ENCODE results near the gene AFDN. TPM values are rescaled to one million over a fixed set of nuclear protein-coding genes. Genes with fewer than 3 reads are reported as not detected.

Gene AFDN
- total and polyA plus RNA-seq, 2 of the 8 experiments (the other 6 are each of a cell fraction or from before 2014, with no cell fraction given) = 53.4 to 192 TPM

DNA sequence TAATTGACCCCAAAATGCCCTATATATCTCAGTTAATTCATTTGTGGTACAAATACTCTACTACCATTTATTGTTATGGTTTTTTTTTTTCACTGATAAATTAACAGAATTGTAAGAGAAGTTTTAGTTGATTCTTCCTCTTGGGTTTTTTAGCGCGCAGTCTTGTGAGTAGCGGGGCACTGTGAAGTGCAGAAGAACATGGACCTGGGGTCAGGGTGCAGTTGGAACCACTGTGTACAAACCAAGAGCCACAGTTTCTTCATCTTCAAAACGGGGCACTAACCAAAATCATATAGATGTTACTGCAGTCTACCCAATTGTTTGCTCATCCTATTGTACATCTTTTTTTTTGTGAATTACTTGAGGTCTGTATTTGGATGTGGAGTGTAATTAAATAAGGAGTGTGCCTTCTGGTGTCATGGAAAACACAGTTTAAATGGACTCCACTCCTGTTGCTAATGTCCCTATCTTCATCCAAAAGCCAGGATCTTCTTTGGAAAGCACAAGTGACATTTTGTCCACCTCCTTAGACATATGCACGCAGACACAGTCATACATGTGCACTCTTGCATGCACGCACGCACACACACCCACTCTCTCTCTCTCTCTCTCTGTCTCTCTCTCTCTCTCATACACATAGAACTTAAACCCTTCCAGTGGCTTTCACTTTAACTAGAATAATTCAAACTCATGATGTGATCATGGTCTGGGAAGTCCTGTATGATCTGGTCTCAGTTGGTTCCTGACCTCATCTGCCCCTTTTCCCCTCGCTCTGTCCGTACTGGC lies 51.5 kb downstream of the AFDN start:
- H3K4me3 ChIP-seq (ENCODE audit: extremely low read depth in 1 of 4, insufficient read depth in 2 of 4, low read depth in 3 of 4, low read length in 4 of 4) = no peak overlapping the region
- TF ChIP-seq ASH2L (IDR thresholded peaks at IDR 0.05; ENCODE audit: low read length) = no peak
- no peak for TF ChIP-seq RBBP5 (IDR thresholded peaks at IDR 0.05; ENCODE audit: borderline replicate concordance, low read depth, low read length)
- no peak for TF ChIP-seq CBX5 (IDR thresholded peaks at IDR 0.05; ENCODE audit: low read depth, low read length)
- TF ChIP-seq SIRT6 (IDR thresholded peaks at IDR 0.05; ENCODE audit: low read length) = no peak
- TF ChIP-seq, protein P1, sequence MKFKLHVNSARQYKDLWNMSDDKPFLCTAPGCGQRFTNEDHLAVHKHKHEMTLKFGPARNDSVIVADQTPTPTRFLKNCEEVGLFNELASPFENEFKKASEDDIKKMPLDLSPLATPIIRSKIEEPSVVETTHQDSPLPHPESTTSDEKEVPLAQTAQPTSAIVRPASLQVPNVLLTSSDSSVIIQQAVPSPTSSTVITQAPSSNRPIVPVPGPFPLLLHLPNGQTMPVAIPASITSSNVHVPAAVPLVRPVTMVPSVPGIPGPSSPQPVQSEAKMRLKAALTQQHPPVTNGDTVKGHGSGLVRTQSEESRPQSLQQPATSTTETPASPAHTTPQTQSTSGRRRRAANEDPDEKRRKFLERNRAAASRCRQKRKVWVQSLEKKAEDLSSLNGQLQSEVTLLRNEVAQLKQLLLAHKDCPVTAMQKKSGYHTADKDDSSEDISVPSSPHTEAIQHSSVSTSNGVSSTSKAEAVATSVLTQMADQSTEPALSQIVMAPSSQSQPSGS (IDR thresholded peaks at IDR 0.05; ENCODE audit: low read length) = no peak
- TF ChIP-seq PHF8 (conservative IDR thresholded peaks at IDR 0.05; ENCODE audit: low read depth, low read length) = no peak
- no peak overlapping the region for H2BK20ac ChIP-seq (ENCODE audit: low read length)

More for the DNA sequence above, 51.5 kb downstream of the AFDN start:
- no peaks in the 10 kb centered on the region for H3K27me3 ChIP-seq (replicated peaks in 1 of 4; ENCODE audit: control insufficient read depth in 3 of 4, extremely low read depth in 1 of 4, insufficient read depth in 3 of 4, low read length in 3 of 4)
- no peak overlapping the region for H2BK5ac ChIP-seq (ENCODE audit: low read depth, low read length)
- 89% methylated on average over 9 of the region's 9 CpGs; no CpG with 5 or more reads in 1 of the 2 experiments for WGBS, 2 experiments (ENCODE audit: extremely low coverage in 1 of 2, insufficient coverage in 1 of 2, insufficient read length in 1 of 2, insufficient replicate concordance in 2 of 2, low coverage in 1 of 2, low lambda C conversion rate in 2 of 2, missing lambda C conversion rate in 1 of 2)
- H3K23me2 ChIP-seq (ENCODE audit: low read depth, low read length) = no peaks in the 10 kb centered on the region
- no peak overlapping the region for H3K4ac ChIP-seq (replicated peaks; ENCODE audit: insufficient read length, low read depth, low read length)
- H3K36me3 ChIP-seq (ENCODE audit: control insufficient read depth in 2 of 4, insufficient read depth in 4 of 4, low read length in 3 of 4) = peaks cover 3 to 61% (median 20%) of the 10 kb centered on the region in 4 experiments; a peak in 6 of 8 replicates
- FAIRE-seq = no peak
- no peaks in the 10 kb centered on the region for H3K79me1 ChIP-seq (ENCODE audit: low read depth, low read length)
- no peak overlapping the region for H3K18ac ChIP-seq (ENCODE audit: extremely low read depth, low read length)
- no peak overlapping the region for H3K56ac ChIP-seq (replicated peaks; ENCODE audit: insufficient read length, low read depth, low read length)
- H2BK120ac ChIP-seq (replicated peaks; ENCODE audit: low read depth, low read length) = no peak overlapping the region
- no peak overlapping the region for H3K14ac ChIP-seq (ENCODE audit: insufficient read length)
- H3K9ac ChIP-seq (replicated peaks in 1 of 4; ENCODE audit: extremely low read depth in 1 of 4, low read depth in 3 of 4, low read length in 3 of 4) = no peak overlapping the region
- CTCF ChIA-PET (ENCODE audit: partially characterized antibody) = interaction anchor here (0.9 kb wide), 1 partner anchor 11 kb away, joined by 4 read pairs; no protein-coding TSS in a partner anchor
- H3K79me2 ChIP-seq (ENCODE audit: control insufficient read depth in 1 of 2, insufficient read depth in 2 of 2, low read length in 2 of 2) = 0 out of 4 replicates have a peak, but pooled peaks cover 0 to 3% of the 10 kb centered on the region in 2 experiments
- H3K9me3 ChIP-seq (ENCODE audit: insufficient read depth in 2 of 2, low read depth in 1 of 2, low read length in 1 of 2) = no peaks in the 10 kb centered on the region
- no peak overlapping the region for H4K91ac ChIP-seq (replicated peaks; ENCODE audit: insufficient read length, low read length)
- H4K5ac ChIP-seq (ENCODE audit: insufficient read length, low read depth, low read length) = no peak overlapping the region
- H2AFZ ChIP-seq (ENCODE audit: low read length) = no peak overlapping the region
- no peak overlapping the region for H3K4me2 ChIP-seq (ENCODE audit: insufficient read depth in 1 of 2, low read depth in 2 of 2, low read length in 2 of 2)
- no peak for DNase-seq (ENCODE audit: low read depth in 1 of 2, low spot score in 2 of 2)
- no peak overlapping the region for H3K23ac ChIP-seq (ENCODE audit: insufficient read length)
- peaks cover 0 to 2% of the 10 kb centered on the region in 2 experiments for H4K20me1 ChIP-seq (replicated peaks in 1 of 2; ENCODE audit: control insufficient read depth in 1 of 2, insufficient read depth in 2 of 2, low read length in 2 of 2)
- H2AK5ac ChIP-seq (ENCODE audit: low read depth, low read length) = no peak overlapping the region
- H3K4me1 ChIP-seq (replicated peaks in 1 of 4; ENCODE audit: control insufficient read depth in 3 of 4, insufficient read depth in 4 of 4, low read length in 3 of 4) = peaks cover 0 to 4% (median 0%) of the 10 kb centered on the region in 4 experiments; a peak in 2 of 7 replicates
- no peak overlapping the region; the same call in 1 of the 2 replicates for H4K8ac ChIP-seq (ENCODE audit: extremely low read depth, insufficient read depth, low read length)
- POLR2A ChIA-PET (ENCODE audit: partially characterized antibody) = no interaction called here
- H2BK12ac ChIP-seq (ENCODE audit: low read depth, low read length) = no peak overlapping the region
- no peak overlapping the region for H3K27ac ChIP-seq (ENCODE audit: low read depth, low read length)
- no peak overlapping the region for H2BK15ac ChIP-seq (ENCODE audit: low read length)

All from H1 (cell line).